Measurements from ENCODE around the gene LCA5L.
"Not testable (repeated sequence)": the region's sequence is repeated elsewhere in the genome, so short reads cannot be mapped to it uniquely, and the experiment has no call there.

Gene LCA5L

GRCh38 chr21:39387461-39388037 is 58.0 kb downstream of the LCA5L start:
- peak; percentile 98 for DNase-seq (ENCODE audit: low spot score)

GRCh38 chr21:39386899-39387298 is 58.7 kb downstream of the LCA5L start:
- DNase-seq (ENCODE audit: low spot score) = no peak

GRCh38 chr21:39386194-39386593 is 59.4 kb downstream of the LCA5L start:
- DNase-seq (ENCODE audit: low spot score) = no peak

- DNase-seq (ENCODE audit: low spot score) = peak; percentile 90
Measured at GRCh38 chr21:39385299-39386145, 60.1 kb downstream of the LCA5L start.

GRCh38 chr21:39384674-39385298 is 60.8 kb downstream of the LCA5L start:
- peak; percentile 21 for DNase-seq (ENCODE audit: low spot score)

- DNase-seq (ENCODE audit: low spot score) = not testable (repeated sequence)
Measured at GRCh38 chr21:39382096-39382495, 63.5 kb downstream of the LCA5L start.

- no peak for DNase-seq (ENCODE audit: low spot score)
Measured at GRCh38 chr21:39381009-39381408, 64.6 kb downstream of the LCA5L start.

- DNase-seq (ENCODE audit: low spot score) = peak; percentile 95
Measured at GRCh38 chr21:39379986-39380891, 65.3 kb downstream of the LCA5L start.

GRCh38 chr21:39377444-39378050 is 68.0 kb downstream of the LCA5L start:
- DNase-seq (ENCODE audit: low spot score) = no peak

GRCh38 chr21:39375446-39375845 is 70.1 kb downstream of the LCA5L start:
- DNase-seq (ENCODE audit: low spot score) = no peak

- no peak for DNase-seq (ENCODE audit: low spot score)
Measured at GRCh38 chr21:39374046-39374445, 71.5 kb downstream of the LCA5L start.

GRCh38 chr21:39373634-39374033 is 71.9 kb downstream of the LCA5L start:
- DNase-seq (ENCODE audit: low spot score) = peak; percentile 47

- DNase-seq (ENCODE audit: low spot score) = not testable (repeated sequence)
Measured at GRCh38 chr21:39369896-39370288, 75.7 kb downstream of the LCA5L start.

- no peak for DNase-seq (ENCODE audit: low spot score)
Measured at GRCh38 chr21:39367783-39368182, 77.8 kb downstream of the LCA5L start.

- no peak for DNase-seq (ENCODE audit: low spot score)
Measured at GRCh38 chr21:39366563-39366962, 79.0 kb downstream of the LCA5L start.

GRCh38 chr21:39364949-39365348 is 80.6 kb downstream of the LCA5L start:
- DNase-seq (ENCODE audit: low spot score) = no peak

GRCh38 chr21:39363607-39364555 is 81.7 kb downstream of the LCA5L start:
- peak; percentile 27 for DNase-seq (ENCODE audit: low spot score)

GRCh38 chr21:39362733-39363132 is 82.8 kb downstream of the LCA5L start:
- DNase-seq (ENCODE audit: low spot score) = no peak

GRCh38 chr21:39359382-39359781 is 86.2 kb downstream of the LCA5L start:
- DNase-seq (ENCODE audit: low spot score) = no peak
